Mesendoderm (in vitro differentiated cells): ENCODE measurements around the gene PARD6A.

ENCODE experiments used
- DNase-seq: peaks from one replicate; pipeline ENCODE4 v3.0.0; 2013
- H2AK5ac ChIP-seq: 2 replicates; pipeline ENCODE4 v1.6.1; 2013; ENCODE audit warnings: low read length, inconsistent platforms
- H2BK120ac ChIP-seq: 2 replicates; pipeline ENCODE4 v1.6.1; 2013; ENCODE audit warnings: low read depth, mild to moderate bottlenecking, low read length, moderate library complexity, mixed read lengths
- H2BK15ac ChIP-seq: replicated peaks from 2 replicates; pipeline ENCODE4 v1.6.1; 2013; ENCODE audit warnings: low read depth, mild to moderate bottlenecking, moderate library complexity
- H2BK5ac ChIP-seq: 2 replicates; pipeline ENCODE4 v1.6.1; 2013; ENCODE audit warnings: low read length, inconsistent platforms
- H3K18ac ChIP-seq: 2 replicates; pipeline ENCODE4 v1.6.1; 2013; ENCODE audit warnings: mild to moderate bottlenecking, low read length, mixed read lengths
- H3K23ac ChIP-seq: one replicate; pipeline ENCODE4 v1.6.1; 2013; ENCODE audit warnings: low read length
- H3K27ac ChIP-seq: 2 replicates; pipeline ENCODE4 v1.5.1; 2013; ENCODE audit warnings: low read depth, mild to moderate bottlenecking, inconsistent platforms, low read length, moderate library complexity
- H3K27me3 ChIP-seq: 2 replicates; pipeline ENCODE4 v1.6.1; 2013; ENCODE audit warnings: low read length, control low read depth, mild to moderate bottlenecking, inconsistent platforms; ENCODE audit not compliant: insufficient read depth, poor library complexity
- H3K36me3 ChIP-seq: 2 replicates; pipeline ENCODE4 v1.6.1; 2013; ENCODE audit warnings: low read length, inconsistent platforms; ENCODE audit not compliant: control insufficient read depth, insufficient read depth
- H3K4ac ChIP-seq: one replicate; pipeline ENCODE4 v1.6.1; 2013; ENCODE audit warnings: low read depth, mild to moderate bottlenecking, low read length, moderate library complexity
- H3K4me1 ChIP-seq: 2 replicates; pipeline ENCODE4 v1.6.1; 2013; ENCODE audit warnings: low read depth, low read length, inconsistent platforms; ENCODE audit not compliant: control insufficient read depth
- H3K4me2 ChIP-seq: 2 replicates; pipeline ENCODE4 v1.6.1; 2013; ENCODE audit warnings: low read length
- H3K4me3 ChIP-seq: 2 replicates; pipeline ENCODE4 v1.5.1; 2013; ENCODE audit warnings: mild to moderate bottlenecking, low read length
- H3K56ac ChIP-seq: one replicate; pipeline ENCODE4 v1.6.1; 2013; ENCODE audit warnings: low read length
- H3K79me1 ChIP-seq: 2 replicates; pipeline ENCODE4 v1.6.1; 2013; ENCODE audit warnings: low read length, inconsistent platforms
- H3K79me2 ChIP-seq: 2 replicates; pipeline ENCODE4 v1.6.1; 2013; ENCODE audit warnings: mild to moderate bottlenecking, low read length; ENCODE audit not compliant: control insufficient read depth, insufficient read depth
- H3K9ac ChIP-seq: 2 replicates; pipeline ENCODE4 v1.6.1; 2013; ENCODE audit warnings: low read length, inconsistent platforms
- H4K5ac ChIP-seq: one replicate; pipeline ENCODE4 v1.6.1; 2013; ENCODE audit warnings: low read length
- H4K8ac ChIP-seq: one replicate; pipeline ENCODE4 v1.6.1; 2013; ENCODE audit warnings: low read depth, mild to moderate bottlenecking, control low read depth, low read length, moderate library complexity
- WGBS: extraction: QIAGEN DNeasy Blood & Tissue Kit; methylation state at CpG from one replicate; pipeline ENCODE4 v1.1.7; 2013; ENCODE audit warnings: low lambda C conversion rate, missing lambda C conversion rate; ENCODE audit not compliant: insufficient coverage; ENCODE audit errors: extremely low coverage; 5-methylcytosine and 5-hydroxymethylcytosine counted together

The PARD6A gene

DNA sequence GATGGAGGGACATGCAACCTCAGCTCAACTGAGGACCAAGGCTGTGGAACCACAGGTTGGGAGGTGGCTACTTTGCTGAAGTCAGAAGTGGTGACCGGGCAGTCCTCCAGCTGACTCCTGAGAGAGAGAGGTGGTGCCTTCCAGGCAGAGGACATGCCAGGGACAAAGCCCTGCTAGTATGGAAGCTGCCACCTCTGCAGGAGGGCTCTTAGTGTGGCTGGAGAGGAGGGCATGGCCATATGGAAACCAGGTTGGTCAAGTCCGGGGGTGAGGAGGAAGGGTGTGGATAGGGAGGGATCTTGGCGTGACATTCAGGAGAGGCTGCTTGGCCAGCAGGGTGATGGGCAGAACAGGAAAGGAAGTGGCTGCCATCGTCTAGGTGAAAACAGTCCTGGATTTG is 11.5 kb downstream of the PARD6A start:
- Histone ChIP-seq H3K4me2 (no peak overlapping the region), H2BK5ac (no peak overlapping the region), H3K4me3 (no peak overlapping the region), H2BK15ac (no peak overlapping the region), H3K36me3 (no peaks in the 10 kb centered on the region), H3K4me1 (no peaks in the 10 kb centered on the region), H3K27me3 (no peaks in the 10 kb centered on the region), H3K79me1 (no peaks in the 10 kb centered on the region), H2AK5ac (no peak overlapping the region), H3K18ac (no peak overlapping the region), H3K79me2 (no peaks in the 10 kb centered on the region), H3K9ac (no peak overlapping the region), H4K8ac (no peak overlapping the region), H4K5ac (no peak overlapping the region), H3K4ac (no peak overlapping the region), H2BK120ac (no peak overlapping the region), H3K23ac (no peak overlapping the region), H3K56ac (no peak overlapping the region), H3K27ac (no peak overlapping the region)
- WGBS: no CpG with 5 or more reads among the region's 4 CpGs
- no peak for DNase-seq

GRCh38 chr16:67672739-67673662 is 12.2 kb downstream of the PARD6A start:
- H4K8ac ChIP-seq: no peak overlapping the region
- H3K36me3 ChIP-seq: no peaks in the 10 kb centered on the region
- no peak overlapping the region for H3K23ac ChIP-seq
- no peak overlapping the region for H2BK120ac ChIP-seq
- no peak overlapping the region for H3K27ac ChIP-seq
- no peak overlapping the region for H2BK5ac ChIP-seq
- no peak overlapping the region for H2BK15ac ChIP-seq
- no peaks in the 10 kb centered on the region for H3K79me1 ChIP-seq
- no peaks in the 10 kb centered on the region for H3K4me1 ChIP-seq
- H3K56ac ChIP-seq: no peak overlapping the region
- peak; percentile 76 for DNase-seq
- H2AK5ac ChIP-seq: no peak overlapping the region
- H3K27me3 ChIP-seq: no peaks in the 10 kb centered on the region
- no peak overlapping the region for H3K4me3 ChIP-seq
- H4K5ac ChIP-seq: no peak overlapping the region
- WGBS: no CpG with 5 or more reads among the region's 13 CpGs
- no peak overlapping the region for H3K4ac ChIP-seq
- H3K18ac ChIP-seq: no peak overlapping the region
- no peak overlapping the region for H3K9ac ChIP-seq
- no peaks in the 10 kb centered on the region for H3K79me2 ChIP-seq
- no peak overlapping the region for H3K4me2 ChIP-seq

GRCh38 chr16:67673712-67674580 is 13.2 kb downstream of the PARD6A start:
- Histone ChIP-seq H2BK15ac (no peak overlapping the region), H4K5ac (no peak overlapping the region), H3K79me2 (no peaks in the 10 kb centered on the region), H3K4me3 (no peak overlapping the region), H2AK5ac (no peak overlapping the region), H3K79me1 (no peaks in the 10 kb centered on the region), H3K4me2 (no peak overlapping the region), H3K27me3 (no peaks in the 10 kb centered on the region), H4K8ac (no peak overlapping the region), H3K23ac (no peak overlapping the region), H2BK120ac (no peak overlapping the region), H3K18ac (no peak overlapping the region), H2BK5ac (no peak overlapping the region), H3K36me3 (no peaks in the 10 kb centered on the region), H3K4me1 (no peaks in the 10 kb centered on the region), H3K4ac (no peak overlapping the region), H3K9ac (no peak overlapping the region), H3K27ac (no peak overlapping the region), H3K56ac (no peak overlapping the region)
- no peak for DNase-seq
- no CpG with 5 or more reads among the region's 21 CpGs for WGBS

- Histone ChIP-seq H4K5ac (no peak overlapping the region), H3K4me3 (no peak overlapping the region), H3K18ac (no peak overlapping the region), H3K27me3 (no peaks in the 10 kb centered on the region), H3K36me3 (no peaks in the 10 kb centered on the region), H3K23ac (no peak overlapping the region), H3K27ac (no peak overlapping the region), H3K79me1 (no peaks in the 10 kb centered on the region), H2BK120ac (no peak overlapping the region), H3K79me2 (no peaks in the 10 kb centered on the region), H2BK5ac (no peak overlapping the region), H2BK15ac (no peak overlapping the region), H4K8ac (no peak overlapping the region), H3K9ac (no peak overlapping the region), H2AK5ac (no peak overlapping the region), H3K4ac (no peak overlapping the region), H3K56ac (no peak overlapping the region), H3K4me1 (no peaks in the 10 kb centered on the region), H3K4me2 (no peak overlapping the region)
- no peak for DNase-seq
- WGBS: no CpG with 5 or more reads among the region's 28 CpGs
These were observed 14.3 kb downstream of the PARD6A start for GRCh38 chr16:67674851-67675578.

- Histone ChIP-seq H2BK15ac (no peak overlapping the region), H3K23ac (no peak overlapping the region), H4K5ac (no peak overlapping the region), H3K4me2 (no peak overlapping the region), H3K4me1 (no peaks in the 10 kb centered on the region), H3K79me2 (no peaks in the 10 kb centered on the region), H2BK5ac (no peak overlapping the region), H3K27ac (no peak overlapping the region), H2AK5ac (no peak overlapping the region), H3K4ac (no peak overlapping the region), H3K9ac (no peak overlapping the region), H2BK120ac (no peak overlapping the region), H4K8ac (no peak overlapping the region), H3K4me3 (no peak overlapping the region), H3K27me3 (no peaks in the 10 kb centered on the region), H3K36me3 (no peaks in the 10 kb centered on the region), H3K56ac (no peak overlapping the region), H3K18ac (no peak overlapping the region), H3K79me1 (no peaks in the 10 kb centered on the region)
- no CpG with 5 or more reads among the region's 17 CpGs for WGBS
- DNase-seq: no peak
These were observed 14.8 kb downstream of the PARD6A start for GRCh38 chr16:67675579-67675935.
